Activated naive CD4-positive, alpha-beta T cell treated with Interleukin-2 at 50 U/mL for 16 hours (primary cell): ENCODE results near the gene RAB3A.
A peak's percentile ranks its signal among the peaks of the same experiment; 100 is the strongest.

Experiments
- DNase-seq: peaks from one replicate; pipeline ENCODE4 v3.0.0-alpha.2; 2020

The RAB3A gene

DNA sequence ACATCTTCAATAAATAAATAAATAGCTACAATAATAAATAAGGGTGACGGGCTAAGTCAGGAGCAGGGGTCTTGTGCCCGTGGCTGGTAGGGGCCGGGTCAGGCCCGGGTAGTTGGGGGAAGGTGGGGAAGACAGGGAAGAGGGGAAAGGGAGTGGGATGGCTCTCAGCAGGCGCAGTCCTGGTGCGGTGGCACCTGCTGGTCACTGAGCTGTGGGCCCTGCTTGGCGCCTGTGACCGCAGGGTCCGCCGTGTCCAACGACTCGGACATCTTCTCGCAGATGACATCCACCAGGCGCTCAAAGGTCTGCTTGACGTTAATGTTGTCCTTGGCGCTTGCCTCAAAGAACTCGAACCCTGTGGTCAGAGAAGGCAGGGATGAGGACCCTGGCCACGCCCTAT lies 6.5 kb downstream of the RAB3A start:
- no peak for DNase-seq

DNA sequence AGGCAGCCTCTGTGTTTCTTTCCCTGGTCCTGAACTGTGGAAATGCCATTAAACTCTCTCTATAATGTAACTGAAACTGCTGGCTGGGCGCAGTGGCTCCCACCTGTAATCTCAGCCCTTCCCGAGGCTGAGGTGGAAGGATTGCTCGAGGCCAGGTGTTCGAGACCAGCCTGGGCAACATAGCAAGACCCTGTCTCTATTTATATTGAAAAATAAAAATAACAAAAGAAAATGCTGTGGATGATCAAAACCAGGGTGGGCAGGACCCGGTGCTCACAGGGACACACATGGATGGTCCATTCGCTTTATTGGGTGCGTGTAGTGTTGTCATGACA lies 7.4 kb downstream of the RAB3A start:
- no peak for DNase-seq

GRCh38 chr19:18194554-18195238 lies 9.1 kb downstream of the RAB3A start:
- peak; percentile 3 for DNase-seq

DNA sequence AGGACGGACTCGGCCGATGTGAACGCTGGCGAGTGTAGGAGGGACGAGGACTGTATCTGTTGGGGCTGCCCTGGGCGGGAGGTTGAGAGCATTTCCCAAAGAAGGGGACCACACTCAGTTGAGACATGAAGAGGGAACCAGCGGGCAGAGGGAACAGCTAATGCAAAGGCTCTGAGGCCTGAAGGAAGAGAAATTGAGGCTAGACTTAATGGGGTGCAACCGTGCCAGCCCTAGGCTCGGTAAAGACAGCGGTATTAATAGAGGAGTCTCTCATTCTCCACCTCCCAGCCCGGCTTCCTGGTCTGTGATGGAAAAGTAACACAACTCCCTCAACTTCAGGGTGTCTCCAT lies 9.7 kb downstream of the RAB3A start:
- DNase-seq = no peak

- no peak for DNase-seq
Observed at GRCh38 chr19:18193388-18194180, 10.3 kb downstream of the RAB3A start.

DNA sequence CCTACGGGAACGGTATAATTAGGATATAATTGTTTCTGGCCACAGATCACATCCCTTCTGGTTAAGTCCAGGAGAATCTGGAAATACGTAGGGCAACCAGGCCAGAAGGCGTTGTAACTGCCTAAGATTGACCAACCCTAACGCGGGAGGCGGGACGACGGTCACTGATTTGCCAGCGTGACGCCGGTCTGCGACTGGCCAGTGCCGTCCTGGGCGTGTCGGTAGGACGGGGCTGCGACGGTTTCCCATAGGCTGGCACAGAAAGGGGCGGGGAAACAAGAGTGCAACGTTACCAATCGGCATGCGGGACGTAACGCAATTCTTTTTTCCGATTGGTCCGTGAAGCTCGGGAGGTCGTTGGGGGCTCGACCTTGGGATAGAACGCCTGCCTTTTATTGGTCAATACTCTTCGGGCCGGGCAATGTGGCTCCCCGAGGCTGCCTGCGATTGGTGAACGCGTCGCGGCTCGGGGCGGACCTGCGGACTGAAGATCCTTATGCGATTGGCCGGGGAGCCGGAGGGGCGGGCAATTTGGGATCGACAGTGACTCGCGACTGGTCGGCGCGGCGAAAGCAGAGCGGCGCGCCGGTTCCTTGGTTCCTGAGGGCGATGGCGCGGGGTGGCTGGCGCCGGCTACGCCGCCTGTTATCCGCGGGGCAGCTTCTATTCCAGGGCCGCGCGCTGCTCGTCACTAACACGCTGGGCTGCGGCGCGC lies 11.0 kb downstream of the RAB3A start, which contains the start of gene MPV17L2:
TSS of gene MPV17L2 (plus strand) at position 546 of the 715 bp plus-strand sequence. CDS start at position 610, 64 bp downstream.
- DNase-seq = peak; percentile 99

GRCh38 chr19:18191640-18192062 lies 12.2 kb downstream of the RAB3A start:
- DNase-seq = no peak

DNA sequence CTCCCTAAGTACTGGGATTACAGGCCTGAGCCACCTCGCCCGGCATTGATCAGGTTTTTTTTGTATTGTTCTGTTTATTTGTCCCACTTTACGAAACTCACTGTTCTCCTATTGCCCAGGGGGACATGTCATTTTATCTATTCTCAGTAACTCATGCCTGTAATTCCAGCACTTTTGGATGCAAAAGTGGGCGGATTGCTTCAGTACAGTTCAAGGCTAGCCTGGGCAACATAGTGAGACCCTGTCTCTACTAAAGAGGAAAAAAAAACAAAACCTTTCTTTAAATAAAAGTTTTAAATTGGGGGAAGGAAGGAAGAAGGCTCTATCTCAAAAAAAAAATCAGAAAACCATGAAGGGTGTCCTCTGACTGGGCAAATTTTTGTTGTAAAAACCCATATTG lies 13.6 kb downstream of the RAB3A start:
- DNase-seq = no peak

GRCh38 chr19:18185538-18185937 lies 18.3 kb downstream of the RAB3A start:
- DNase-seq = no peak

- no peak for DNase-seq
Observed at GRCh38 chr19:18183529-18183928, 20.3 kb downstream of the RAB3A start.

GRCh38 chr19:18179957-18180356 lies 23.9 kb downstream of the RAB3A start:
- no peak for DNase-seq

DNA sequence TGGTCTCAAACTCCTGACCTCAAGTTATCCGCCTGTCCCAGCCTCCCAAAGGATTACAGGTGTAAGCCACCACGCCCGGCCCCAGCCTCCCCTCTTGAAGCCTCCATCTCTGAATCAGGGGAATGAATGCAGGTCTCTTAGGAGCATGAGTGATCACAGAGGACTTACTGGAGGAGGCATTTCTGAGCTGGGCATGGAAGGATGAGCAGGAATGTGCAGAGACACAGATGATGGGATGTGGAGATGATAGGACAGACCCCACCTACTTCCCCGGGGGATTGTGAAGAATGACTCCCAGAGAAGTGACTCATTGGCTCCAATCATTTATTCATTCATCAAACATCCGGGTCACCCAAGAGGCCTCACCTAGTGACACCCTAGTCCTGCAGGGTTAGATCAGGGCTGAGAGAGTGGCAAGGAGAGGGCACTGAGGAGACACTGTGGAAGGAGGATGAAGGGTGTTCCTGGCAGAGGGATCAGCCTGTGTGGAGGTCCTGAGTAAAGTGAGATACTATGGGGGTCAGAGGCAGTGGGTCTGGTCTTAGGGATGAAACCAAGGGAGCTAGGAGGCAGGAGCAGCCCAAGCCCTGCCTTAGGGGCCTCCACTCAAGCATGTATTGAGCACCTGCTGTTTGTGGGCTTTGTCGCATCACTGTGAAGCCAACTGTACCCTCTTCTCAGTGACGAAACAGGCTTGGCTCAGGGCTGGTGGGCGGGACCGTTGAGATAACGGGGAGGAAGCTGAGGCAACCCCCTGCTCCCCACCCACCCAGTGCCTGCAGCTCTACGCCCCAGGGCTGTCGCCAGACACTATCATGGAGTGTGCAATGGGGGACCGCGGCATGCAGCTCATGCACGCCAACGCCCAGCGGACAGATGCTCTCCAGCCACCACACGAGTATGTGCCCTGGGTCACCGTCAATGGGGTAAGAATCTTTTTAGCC lies 27.2 kb downstream of the RAB3A start:
- DNase-seq = no peak

DNA sequence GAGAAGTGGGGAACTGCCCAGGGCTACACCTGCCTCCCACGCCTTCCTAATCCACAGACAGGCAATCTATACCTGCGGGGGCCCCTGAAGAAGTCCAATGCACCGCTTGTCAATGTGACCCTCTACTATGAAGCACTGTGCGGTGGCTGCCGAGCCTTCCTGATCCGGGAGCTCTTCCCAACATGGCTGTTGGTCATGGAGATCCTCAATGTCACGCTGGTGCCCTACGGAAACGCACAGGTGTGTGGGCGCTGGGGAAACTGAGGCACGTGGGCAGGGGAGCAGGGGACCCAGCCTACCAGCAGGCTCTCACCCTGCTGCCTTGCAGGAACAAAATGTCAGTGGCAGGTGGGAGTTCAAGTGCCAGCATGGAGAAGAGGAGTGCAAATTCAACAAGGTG lies 28.9 kb downstream of the RAB3A start:
- no peak for DNase-seq

GRCh38 chr19:18173572-18174288 lies 30.1 kb downstream of the RAB3A start, which contains the start of gene IFI30:
Gene IFI30 (plus strand): TSS chr19:18173813. CDS start chr19:18173842, 29 bp downstream.
- DNase-seq = peak; percentile 73

DNA sequence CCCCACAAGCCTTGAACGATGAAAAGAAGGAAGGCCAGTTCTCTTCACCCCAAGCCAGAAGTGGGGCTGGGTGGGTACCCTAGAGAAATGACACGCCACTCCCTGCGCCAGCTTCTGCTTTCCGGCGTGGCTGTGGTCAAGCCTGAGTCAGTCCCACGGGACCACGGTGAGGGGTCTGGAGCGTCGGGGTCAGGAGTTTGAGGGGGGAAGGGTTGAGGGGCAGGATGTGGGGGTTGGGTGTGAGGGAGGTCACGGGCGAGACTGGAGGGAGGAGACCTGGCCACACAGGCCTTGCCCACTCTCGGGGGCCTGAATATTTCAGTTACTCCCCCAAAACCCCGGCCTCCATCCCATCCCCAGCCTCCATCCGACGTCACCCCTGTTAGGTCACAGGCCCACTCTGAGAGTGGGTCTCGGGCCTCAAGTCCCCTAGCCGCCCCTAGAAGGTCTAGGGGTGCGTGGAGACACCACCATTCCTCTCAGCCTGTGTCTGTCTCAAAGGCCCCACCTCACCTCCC lies 30.7 kb downstream of the RAB3A start:
- no peak for DNase-seq

GRCh38 chr19:18172331-18173053 lies 31.4 kb downstream of the RAB3A start:
- no peak for DNase-seq

GRCh38 chr19:18171605-18172327 lies 32.1 kb downstream of the RAB3A start:
- no peak for DNase-seq

- no peak for DNase-seq
Observed at GRCh38 chr19:18170714-18171255, 33.1 kb downstream of the RAB3A start.

DNA sequence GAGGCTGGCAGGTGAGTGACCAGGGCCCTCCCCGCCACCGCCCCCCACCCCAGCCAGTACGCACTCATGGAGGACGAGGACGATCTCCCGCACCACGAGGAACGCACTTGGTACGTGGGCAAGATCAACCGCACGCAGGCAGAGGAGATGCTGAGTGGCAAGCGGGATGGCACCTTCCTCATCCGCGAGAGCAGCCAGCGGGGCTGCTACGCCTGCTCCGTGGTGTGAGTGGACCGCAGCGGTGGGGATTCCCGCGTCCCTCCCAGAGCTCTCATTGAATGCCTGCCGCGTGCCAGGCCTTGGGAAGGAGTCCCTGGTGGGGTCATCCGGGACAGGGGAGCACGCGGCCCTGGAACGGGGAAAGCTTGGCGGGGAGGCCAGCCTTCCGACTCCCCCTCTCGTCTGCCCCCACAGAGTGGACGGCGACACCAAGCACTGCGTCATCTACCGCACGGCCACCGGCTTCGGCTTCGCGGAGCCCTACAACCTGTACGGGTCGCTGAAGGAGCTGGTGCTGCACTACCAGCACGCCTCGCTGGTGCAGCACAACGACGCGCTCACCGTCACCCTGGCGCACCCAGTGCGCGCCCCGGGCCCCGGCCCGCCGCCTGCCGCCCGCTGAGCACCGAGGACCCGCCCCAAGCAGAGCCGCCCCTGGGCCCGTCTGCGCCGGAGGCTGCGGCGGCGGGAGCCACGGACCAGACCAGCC lies 35.0 kb downstream of the RAB3A start:
- DNase-seq = no peak
